Testis (tissue), 2 donors: ENCODE data around the gene NT5M.
A peak's percentile ranks its signal among the peaks of the same experiment; 100 is the strongest.

Source experiments
- POLR2A ChIP-seq: fragments of 450-650 bp; IDR thresholded peaks from one replicate; pipeline ENCODE4 v1.6.1; 2017; ENCODE audit warnings: antibody characterized with exemption, mild to moderate bottlenecking, moderate library complexity
- TF ChIP-seq, protein P1 (sequence below), 3 experiments: fragments of 450-650 bp in 2 of 3; fragments of 200-600 bp in 1 of 3; sonication (generic) in 1 of 3; IDR thresholded peaks; one replicate each; pipeline ENCODE4 v1.5.1; 2016 to 2019; ENCODE audit warnings: antibody characterized with exemption in 3 of 3, mild to moderate bottlenecking in 2 of 3, moderate library complexity in 1 of 3

DNA sequence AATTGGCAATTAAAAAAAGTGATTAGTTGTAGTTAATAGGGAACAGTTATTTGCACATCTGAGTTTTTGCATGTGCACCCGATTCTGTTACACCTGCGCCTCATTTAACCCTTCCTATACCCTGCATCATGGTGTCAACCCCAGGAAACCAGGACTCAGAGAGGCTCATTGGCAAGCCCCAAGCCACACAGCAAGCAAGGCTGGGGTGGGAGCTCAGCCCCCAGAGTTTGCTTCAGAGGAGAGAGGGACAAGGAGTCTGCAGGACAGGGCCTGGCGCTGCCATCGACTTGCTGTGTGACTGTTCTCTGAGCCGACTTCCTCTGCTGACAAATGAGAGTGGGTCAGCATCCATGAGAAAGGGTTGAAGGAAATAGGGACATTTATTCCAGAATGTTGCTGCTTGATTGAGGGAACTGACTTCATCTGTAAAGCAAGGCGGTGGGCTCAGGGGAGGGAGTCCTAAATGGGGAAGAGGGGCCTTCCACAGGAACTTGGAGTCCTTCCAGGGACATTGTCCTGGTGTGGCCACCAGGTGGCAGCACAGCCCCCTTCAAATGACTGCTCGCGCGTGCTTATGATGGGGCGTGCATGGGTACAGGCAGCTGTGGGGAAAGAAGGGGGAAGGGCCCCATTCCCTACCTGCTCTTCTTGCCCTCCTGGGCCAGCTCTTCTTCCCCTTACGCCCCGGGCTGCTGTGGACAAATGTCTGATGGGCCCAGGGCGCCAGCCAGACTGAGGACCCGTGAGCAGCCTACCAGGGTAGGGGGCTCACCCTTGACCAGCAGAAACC is 51.6 kb downstream of the NT5M start:
- TF ChIP-seq, protein P1, sequence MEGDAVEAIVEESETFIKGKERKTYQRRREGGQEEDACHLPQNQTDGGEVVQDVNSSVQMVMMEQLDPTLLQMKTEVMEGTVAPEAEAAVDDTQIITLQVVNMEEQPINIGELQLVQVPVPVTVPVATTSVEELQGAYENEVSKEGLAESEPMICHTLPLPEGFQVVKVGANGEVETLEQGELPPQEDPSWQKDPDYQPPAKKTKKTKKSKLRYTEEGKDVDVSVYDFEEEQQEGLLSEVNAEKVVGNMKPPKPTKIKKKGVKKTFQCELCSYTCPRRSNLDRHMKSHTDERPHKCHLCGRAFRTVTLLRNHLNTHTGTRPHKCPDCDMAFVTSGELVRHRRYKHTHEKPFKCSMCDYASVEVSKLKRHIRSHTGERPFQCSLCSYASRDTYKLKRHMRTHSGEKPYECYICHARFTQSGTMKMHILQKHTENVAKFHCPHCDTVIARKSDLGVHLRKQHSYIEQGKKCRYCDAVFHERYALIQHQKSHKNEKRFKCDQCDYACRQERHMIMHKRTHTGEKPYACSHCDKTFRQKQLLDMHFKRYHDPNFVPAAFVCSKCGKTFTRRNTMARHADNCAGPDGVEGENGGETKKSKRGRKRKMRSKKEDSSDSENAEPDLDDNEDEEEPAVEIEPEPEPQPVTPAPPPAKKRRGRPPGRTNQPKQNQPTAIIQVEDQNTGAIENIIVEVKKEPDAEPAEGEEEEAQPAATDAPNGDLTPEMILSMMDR (IDR thresholded peaks at IDR 0.05) = peak; percentile 90 to 95 (median 93)
- TF ChIP-seq POLR2A = no peak
